Ureter (tissue), 1 donor: ENCODE results near the gene TP63. TPM values are rescaled to one million over a fixed set of nuclear protein-coding genes. Genes with fewer than 3 reads are reported as not detected.
"Not testable (repeated sequence)": the region's sequence is repeated elsewhere in the genome, so short reads cannot be mapped to it uniquely, and the experiment has no call there.

Experiments used
- DNase-seq: peaks from one replicate; pipeline ENCODE4 v3.0.0-alpha.2; 2020; ENCODE audit warnings: low spot score
- total RNA-seq: library from RNA; stranded (reverse); gene quantifications from one replicate; pipeline ENCODE4 v1.2.4, GENCODE V29; 2023
- donor health status: DM: yes; HTN: yes; CAD: no.

TP63 gene
- total RNA-seq, 1 donor from 2014 or later, result 133 TPM

GRCh38 chr3:189625572-189625971 lies 5.6 kb upstream of the TP63 start:
- no peak for DNase-seq

GRCh38 chr3:189626286-189626685 lies 4.9 kb upstream of the TP63 start:
- DNase-seq, result no peak

GRCh38 chr3:189629803-189630455 lies 1.3 kb upstream of the TP63 start:
- DNase-seq, result no peak

GRCh38 chr3:189630767-189631372 lies 319 bp upstream of the TP63 start:
- DNase-seq, result no peak

GRCh38 chr3:189631409-189631808 lies 220 bp downstream of the TP63 start:
- DNase-seq, result no peak

- no peak for DNase-seq
These were observed 1.1 kb downstream of the TP63 start for GRCh38 chr3:189632242-189632641.

GRCh38 chr3:189635339-189635738 lies 4.2 kb downstream of the TP63 start:
- no peak for DNase-seq

- DNase-seq, result no peak
These were observed 4.9 kb downstream of the TP63 start for GRCh38 chr3:189636048-189636447.

- DNase-seq, result no peak
These were observed 6.6 kb downstream of the TP63 start for GRCh38 chr3:189637750-189638149.

GRCh38 chr3:189638276-189639031 lies 7.3 kb downstream of the TP63 start:
- DNase-seq, result no peak

- no peak for DNase-seq
These were observed 10.6 kb downstream of the TP63 start for GRCh38 chr3:189641776-189642175.

- no peak for DNase-seq
These were observed 15.8 kb downstream of the TP63 start for GRCh38 chr3:189646853-189647542.

GRCh38 chr3:189652042-189652441 lies 20.9 kb downstream of the TP63 start:
- DNase-seq, result no peak

- DNase-seq, result no peak
These were observed 24.4 kb downstream of the TP63 start for GRCh38 chr3:189655617-189656016.

- DNase-seq, result no peak
These were observed 28.4 kb downstream of the TP63 start for GRCh38 chr3:189659571-189659970.

GRCh38 chr3:189664311-189664710 lies 33.1 kb downstream of the TP63 start:
- no peak for DNase-seq

GRCh38 chr3:189672346-189672745 lies 41.2 kb downstream of the TP63 start:
- DNase-seq, result not testable (repeated sequence)

GRCh38 chr3:189673535-189673934 lies 42.3 kb downstream of the TP63 start:
- DNase-seq, result no peak

GRCh38 chr3:189674249-189674913 lies 43.2 kb downstream of the TP63 start:
- no peak for DNase-seq

GRCh38 chr3:189677667-189678066 lies 46.5 kb downstream of the TP63 start:
- no peak for DNase-seq

- no peak for DNase-seq
These were observed 49.5 kb downstream of the TP63 start for GRCh38 chr3:189680723-189681122.
